Left renal pelvis (tissue), 4 donors: ENCODE results near the gene CLTRN. TPM values are rescaled to one million over a fixed set of nuclear protein-coding genes. Genes with fewer than 3 reads are reported as not detected.
"Not testable (repeated sequence)": the region's sequence is repeated elsewhere in the genome, so short reads cannot be mapped to it uniquely, and the experiment has no call there.

Experiments used
- DNase-seq, 4 donors: peaks; one replicate each; pipeline ENCODE4 v3.0.0-alpha.2; 2013; ENCODE audit warnings: low read depth in 4 of 4, low spot score in 3 of 4
- polyA plus RNA-seq, 4 donors: library from polyadenylated mRNA; unstranded; fragments of 120-200 nt; gene quantifications; one replicate each; pipeline ENCODE4 v1.2.1, GENCODE V29; 2013; ENCODE audit not compliant: insufficient read length in 4 of 4

Gene CLTRN, protein sequence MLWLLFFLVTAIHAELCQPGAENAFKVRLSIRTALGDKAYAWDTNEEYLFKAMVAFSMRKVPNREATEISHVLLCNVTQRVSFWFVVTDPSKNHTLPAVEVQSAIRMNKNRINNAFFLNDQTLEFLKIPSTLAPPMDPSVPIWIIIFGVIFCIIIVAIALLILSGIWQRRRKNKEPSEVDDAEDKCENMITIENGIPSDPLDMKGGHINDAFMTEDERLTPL
- polyA plus RNA-seq = 10 to 100 TPM in 3 of 4 donors, under 1 TPM in 1; 0.81 to 22.2 (median 19.3) TPM

DNA sequence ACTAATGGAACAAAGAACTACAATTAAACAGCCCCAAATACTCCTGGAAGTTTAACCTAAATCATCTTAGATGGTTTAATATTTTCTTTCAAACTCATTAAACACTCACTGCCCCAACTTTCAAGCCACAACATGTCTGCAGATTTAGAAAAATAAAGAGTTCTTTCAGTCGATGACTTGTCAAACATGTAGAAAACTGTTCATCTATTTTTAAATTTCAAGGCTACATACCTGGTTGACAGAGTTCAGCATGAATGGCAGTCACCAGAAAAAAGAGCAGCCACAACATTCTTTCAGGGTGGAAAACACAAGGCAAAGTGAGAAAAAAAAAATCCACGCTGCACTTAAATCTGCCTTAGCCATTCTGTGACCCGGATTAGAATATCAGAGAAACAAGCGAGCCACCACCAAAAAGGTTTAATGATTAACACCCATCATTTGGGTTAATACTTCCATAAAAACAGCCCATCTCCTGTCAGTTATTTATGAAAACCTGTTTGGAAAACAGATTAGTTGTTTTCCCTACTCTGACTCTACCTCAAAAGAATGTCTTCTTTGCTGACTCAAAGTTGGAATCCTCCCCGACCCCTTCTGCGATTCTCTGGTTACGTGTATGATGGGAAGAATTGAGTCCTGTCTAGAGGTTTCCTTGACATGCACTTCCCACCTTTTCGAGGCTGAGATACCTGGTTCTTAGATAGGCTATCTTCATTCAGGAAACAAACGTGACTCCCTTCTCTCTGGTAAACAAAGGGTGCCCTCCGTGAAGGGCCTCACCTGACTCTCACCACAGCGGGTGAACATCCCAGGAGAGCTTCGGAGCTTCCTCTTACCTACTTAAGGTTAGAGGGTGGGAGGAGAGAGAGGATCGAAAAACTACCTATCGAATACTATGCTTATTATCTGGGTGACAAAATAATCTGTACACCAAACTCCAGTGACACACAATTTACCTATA, at the start of gene CLTRN:
CLTRN (minus strand) TSS at position 319 of the 958 bp plus-strand sequence; CDS start at position 289, 30 bp downstream.
- DNase-seq = no peak

DNA sequence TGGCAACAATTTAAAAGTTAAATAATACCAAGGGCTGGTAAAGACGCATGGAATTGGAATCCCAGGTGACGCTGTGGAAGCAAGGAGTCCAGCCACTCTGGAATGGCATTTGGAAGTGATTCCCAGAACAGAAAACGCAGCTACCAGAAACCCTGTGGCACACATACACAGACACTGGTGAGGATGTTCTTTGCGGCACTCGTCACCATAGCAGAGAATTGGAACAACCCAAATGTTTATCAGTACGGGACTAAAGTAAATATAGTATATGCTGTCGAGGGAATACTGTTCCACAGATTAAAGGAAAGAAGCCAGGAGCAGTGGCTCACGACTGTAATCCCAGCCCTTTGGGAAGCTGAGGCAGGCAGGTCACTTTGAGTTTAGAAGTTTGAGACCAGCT, 39.7 kb upstream of the CLTRN start:
- not testable (repeated sequence) for DNase-seq

DNA sequence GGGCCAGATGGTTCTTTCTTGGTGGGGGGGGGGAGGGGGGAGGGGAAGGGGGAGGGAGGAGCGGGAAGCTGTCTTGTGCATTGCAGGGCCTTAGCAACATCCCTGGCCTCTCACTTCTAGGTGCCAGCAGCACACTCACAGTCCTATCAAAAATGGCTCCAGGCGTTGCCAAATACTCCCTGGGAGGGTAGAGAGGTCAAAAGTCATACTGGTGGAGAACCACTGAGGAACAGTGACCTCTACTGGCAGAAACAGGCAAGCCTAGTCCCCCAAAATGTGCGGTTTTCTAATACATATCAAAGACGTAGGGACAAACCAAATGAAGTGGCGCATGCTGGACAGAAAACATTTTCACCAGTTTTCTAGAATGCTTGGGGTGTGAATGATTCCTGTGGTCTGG, 39.2 kb upstream of the CLTRN start:
- not testable (repeated sequence) for DNase-seq

DNA sequence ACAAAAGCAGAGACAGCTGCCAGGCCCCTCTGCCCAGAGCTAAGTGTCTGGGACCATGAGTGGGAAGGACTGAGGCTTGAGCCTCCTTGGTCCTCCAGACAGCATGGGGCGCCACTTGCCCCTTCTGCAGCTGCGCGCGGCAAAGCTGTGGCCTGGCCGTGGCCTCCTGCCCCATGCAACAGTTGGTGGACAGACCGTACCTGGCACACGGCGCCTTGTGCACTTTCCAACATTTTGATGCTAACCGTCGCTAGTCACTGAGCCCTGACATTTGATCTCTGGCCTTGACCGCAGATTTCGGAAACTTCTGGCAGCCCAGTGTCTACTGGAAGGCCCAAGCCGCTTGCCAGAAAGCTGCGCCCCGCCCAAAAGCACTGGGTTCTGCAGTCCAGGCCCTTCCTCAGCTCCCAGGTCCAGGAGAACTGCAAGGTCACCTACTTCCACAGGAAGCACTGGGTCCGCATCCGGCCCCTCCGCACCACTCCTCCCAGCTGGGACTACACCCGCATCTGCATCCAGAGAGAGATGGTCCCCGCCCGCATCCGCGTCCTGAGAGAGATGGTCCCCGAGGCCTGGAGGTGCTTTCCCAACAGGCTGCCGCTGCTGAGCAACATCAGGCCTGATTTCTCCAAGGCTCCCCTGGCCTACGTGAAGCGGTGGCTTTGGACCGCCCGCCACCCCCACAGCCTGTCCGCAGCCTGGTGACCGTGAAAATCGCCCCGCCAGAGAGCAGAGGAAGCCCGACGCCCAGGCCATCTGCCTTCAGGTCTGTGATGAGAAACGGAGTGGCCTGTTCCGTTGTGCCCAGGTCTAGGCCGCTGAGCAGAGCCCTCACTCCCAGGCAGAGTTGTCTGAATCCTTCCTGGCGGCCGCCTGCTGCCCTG, 38.1 kb upstream of the CLTRN start:
- no peak for DNase-seq

DNA sequence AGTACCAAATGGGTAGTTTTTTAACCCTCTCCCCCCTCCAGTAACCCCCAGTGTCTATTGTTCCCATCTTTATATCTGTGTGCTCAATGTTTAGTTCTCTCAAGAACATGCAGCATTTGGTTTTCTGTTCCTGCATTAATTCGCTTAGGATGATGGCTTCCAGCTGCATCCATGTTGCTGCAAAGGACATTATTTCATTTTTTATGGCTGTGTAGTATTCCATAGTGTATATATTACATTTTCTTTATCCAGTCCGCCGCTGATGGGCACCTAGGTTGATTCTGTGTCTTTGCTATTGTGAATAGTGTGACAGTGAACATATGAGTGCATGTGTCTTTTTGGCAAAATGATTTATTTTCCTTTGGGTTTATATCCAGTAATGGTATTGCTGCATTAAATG, 31.9 kb upstream of the CLTRN start:
- no peak for DNase-seq

DNA sequence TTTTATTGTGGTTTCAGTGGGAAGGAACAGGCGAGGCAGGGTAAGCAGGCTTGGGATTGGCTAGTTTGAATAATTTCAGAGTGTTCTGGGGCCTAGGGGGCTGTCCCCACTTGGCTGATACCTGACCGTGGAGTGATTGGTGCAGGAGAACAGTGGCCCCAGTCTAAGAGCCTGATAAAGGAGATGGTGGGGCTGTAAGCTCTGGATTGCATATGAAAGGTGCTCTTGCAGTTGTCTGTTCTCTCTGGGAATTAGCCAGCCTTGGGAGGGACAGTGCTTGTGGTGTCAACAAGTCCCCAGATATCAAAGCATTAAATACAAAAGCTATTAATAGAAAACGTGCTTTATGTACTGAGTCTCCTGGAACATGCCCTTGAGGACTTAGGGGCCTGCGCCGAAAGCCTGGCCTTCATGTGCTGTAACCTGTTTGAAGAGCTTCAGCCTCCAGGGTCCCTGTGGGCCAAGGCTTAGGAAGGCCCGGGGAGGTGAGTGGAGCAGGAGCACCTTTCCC, 30.4 kb upstream of the CLTRN start:
- no peak for DNase-seq

DNA sequence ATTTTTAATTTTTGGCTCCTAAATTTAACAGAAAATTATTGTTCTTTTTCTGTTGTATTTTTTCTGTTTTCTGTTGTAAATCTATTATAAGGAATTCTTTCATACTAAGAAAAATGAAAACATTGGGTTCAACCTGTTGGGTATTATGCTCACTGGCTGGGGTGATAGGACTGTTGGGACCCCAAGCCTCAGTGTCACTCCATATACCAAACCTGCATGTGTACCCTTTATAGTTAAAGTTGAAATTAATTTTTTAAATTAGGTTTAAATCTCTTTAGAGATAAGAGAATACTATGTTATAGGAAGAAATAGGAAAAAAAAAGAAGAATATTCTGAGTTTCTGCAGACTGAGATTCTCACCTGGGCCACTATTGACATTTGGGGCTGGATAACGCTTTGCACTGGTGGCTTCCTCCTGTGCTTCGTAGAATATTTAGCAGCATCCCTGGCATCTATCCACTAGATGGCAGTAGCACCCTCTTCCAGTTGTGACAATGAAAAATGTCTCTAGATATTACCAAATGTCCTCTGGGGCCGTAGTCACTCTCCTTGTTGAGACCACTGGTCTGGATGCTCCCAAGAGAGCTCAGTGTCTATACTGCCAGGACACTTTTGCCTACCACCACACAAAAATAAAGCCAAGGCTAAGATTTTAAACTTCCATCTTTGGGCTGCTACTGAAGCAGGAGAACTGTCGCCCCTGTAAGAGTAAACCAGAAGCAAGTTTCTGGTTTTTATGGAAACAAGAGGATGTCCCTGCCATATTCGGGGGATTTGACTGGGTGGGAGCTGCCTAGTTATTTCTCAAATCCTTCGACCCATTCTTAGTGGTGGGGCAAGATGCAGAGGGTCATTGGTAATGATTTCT, 22.4 kb upstream of the CLTRN start:
- DNase-seq = peak in 1 of 4 donors; percentile 5

DNA sequence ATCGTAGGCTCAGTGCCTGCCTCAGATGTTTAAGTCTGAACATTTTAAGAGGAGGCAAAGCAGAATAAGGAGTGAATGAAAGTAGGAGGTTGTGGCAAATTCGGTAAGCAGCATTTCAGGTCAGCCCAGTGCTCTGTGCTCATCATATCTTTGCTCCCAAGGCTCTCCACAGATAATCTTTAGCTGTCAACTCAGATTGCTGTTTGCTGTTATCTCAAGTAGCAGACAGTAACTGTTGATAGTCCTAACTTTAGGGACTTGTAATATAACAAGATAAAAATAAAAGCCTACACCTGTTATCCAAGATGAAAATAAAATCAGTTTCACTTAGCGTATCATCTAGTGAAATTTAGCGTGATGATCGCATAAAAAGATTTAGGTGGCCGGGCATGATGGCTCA, 18.6 kb upstream of the CLTRN start:
- no peak for DNase-seq

DNA sequence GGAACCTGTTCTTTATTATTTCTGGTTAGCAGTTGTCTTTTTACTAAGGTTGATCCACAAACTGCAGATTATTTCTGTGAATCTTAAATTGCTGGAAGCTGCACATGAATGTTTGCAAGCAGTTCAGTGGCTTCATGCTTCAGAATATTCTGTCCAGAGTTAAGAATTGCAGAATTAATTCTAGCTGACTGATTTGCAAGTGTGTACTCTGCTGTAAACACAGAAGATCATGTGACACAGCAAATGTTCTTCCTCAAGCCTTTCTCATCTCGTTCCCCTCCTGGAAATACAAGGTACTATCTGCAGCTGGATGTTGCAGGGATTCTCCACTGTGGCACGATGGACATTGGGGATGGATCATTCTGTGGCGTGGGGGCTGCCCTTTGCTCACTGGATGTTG, 16.8 kb upstream of the CLTRN start:
- no peak for DNase-seq

DNA sequence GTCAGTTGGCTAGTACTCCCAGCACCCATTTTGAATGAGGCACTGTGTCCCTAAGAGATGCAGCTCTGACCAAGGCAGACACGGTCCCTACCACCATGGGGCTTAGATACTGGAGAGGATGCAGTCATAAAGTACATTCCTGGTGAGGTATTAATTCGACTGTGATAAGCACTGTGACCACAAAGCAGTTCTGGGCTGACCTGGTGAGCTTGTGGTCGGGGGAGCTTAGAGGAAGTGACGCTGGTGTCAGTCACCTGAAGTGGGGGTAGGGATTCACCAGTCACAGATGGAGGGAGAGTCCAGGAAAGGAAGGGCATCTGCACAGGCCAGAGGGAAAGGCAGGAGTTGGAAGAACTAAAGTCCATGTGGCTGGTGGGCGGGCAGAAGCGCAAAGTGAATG, 15.8 kb upstream of the CLTRN start:
- DNase-seq = no peak

DNA sequence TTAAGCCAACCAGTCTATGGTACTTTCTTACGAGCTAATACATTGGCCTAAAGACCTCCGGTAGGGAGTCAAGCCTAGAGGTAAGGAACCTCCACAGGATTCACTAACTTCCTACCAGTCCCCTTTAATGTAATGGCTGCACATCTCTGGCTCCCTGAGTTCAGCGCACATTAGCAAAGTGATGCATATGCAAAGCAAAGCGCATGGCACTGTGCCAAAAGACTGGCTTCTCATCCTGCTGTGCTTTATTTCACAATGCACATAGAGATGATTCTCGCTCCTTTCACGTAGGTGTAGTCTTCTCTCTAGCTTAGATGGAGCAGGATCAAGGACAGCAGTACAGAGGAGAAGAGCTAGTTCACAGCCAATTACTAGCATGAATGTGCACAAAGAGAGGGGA, 14.6 kb upstream of the CLTRN start:
- DNase-seq = no peak

DNA sequence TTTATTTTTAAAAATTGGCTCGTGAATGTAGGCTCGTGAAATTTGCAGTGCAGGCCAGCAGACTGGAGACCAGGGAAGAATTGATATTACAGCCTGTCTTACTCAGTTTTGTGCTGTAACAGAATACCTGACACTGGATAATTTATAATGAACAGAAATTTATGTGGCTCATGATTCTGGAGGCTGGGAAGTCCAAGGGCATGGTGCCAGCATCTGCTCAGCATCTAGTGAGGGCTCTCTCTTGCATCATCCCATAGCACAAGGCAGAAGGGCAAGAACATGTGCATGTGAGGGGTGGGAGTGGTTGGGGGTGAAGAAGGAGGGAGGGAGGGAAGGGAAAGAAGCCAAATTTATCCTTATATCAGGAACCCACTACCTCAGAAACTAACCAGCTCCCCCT, 13.7 kb upstream of the CLTRN start:
- DNase-seq = no peak

DNA sequence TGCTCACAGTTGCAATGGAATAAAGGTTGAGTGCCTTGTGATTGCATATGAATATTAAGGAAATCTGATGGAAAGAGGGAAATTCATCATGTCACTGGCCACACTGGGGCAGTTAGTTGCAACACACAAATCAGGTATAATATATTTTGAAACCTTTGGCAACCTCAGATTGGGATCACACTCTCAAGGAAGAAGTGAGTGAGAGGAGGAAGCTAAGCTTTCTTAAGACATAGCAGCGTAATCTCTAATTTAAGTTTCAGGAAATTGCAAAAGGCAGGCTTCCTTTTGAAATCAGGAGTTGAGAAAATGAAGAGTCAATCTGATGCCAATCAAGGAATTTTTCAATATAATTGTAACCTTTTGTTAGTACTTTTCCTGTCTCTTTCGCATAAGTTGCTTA, 12.3 kb upstream of the CLTRN start:
- DNase-seq = no peak

DNA sequence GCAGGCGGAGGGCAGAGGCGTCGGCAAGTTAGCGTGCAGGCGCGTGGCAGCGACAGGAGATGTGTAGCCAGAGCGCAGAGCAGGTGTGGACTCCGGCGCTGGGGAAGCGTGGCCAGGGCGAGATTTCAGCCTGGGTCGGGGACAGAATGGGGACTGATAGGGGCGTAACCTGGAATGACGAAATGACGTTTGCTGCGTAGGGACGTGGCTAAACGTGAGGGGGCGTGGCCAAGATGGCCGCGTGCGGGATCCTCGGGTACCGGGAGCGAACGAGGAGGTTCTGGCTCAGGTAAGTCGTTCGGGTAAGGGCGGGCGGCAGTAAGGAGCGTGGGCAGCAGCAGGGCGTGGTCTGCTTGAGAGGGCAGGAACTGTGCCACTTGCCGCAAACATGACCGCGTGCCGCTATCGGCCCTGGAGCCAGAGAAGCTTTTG, 10.9 kb upstream of the CLTRN start:
- peak in 1 of 4 donors; percentile 58 for DNase-seq

DNA sequence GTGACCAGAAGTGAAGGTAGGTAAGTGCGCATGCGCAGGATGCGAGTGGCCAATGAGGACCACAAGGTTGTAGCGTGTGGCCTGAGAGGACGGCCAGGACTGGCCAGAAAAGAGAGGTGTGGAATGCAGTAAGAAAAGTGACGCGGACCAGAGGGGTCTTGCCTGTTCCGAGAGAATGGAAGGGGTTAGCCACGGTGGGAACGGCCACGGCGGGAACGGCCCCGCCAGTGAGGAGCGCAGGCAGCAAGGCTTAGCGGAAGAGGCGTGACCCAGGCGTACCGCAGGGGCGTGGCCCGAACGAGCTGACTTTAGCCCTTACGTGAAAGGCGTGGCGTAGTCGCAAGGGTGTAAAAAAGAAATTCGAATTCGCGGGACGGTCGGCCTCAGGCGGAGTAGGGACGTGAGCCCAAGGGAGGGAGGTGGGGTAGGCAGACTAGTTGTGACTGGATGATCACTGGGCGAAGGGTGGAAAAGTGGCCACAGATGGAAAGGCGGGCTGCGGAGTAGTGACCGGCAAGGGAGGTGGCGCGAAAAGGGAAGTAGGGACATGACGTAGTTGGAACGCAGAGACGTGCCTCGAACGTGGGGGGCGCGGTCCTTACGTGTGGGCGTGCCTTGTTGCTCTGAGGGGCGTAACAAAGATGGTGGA, 10.4 kb upstream of the CLTRN start:
- peak; percentile 83 to 86 (median 85) for DNase-seq

DNA sequence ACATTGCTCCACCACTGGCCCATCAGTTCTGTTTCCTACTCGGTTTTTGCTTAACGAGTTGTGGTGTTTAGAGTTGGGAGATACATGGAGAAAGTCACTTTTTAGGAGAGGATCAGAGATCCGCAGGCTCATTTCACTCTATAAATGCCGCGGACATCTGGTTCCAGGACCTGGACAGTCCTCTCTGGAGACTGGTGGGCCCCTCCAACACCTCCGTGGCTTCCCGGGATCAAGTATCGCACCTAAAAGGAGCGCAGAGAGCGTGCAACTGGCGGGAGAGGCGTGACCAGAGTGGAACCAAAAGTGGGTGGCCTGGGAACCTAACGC, 9.9 kb upstream of the CLTRN start:
- no peak for DNase-seq

DNA sequence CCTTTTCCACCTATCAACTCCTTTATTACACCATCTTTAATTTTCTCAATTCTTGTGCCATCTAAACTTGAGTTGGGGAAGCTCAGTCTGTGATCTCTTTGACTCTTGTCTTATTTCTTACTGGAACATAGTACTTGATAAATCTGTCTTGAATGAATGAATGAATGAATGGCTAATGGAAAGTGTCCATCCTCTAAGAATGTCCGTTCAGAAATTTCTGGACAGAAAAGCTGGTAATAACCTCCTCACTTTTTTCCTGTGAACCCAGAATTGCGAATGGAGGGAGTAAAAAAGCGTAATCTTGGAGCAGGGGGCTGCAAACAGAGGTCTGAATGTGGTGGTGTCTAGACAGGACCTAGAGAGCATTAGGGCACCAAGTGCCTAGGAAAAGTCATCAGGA, 9.4 kb upstream of the CLTRN start:
- DNase-seq = no peak

DNA sequence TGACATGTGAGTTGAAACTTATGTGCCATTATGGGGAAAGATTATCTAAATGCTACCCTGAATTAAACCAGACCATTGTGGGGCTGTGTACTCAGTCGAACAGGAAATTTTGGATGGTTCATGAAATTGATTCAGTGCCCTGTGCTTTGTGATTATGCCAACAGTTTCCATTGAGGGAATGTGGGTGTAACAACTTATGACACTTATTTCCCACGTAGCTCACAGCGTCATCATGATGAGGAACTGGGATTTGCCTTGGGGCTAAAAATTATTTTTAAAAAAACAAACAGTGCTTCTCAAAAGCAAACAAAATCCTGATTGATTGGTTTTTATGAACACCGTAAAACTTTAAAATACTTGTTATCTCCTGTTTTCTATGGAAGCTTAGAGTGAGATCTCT, 8.3 kb upstream of the CLTRN start:
- DNase-seq = no peak

DNA sequence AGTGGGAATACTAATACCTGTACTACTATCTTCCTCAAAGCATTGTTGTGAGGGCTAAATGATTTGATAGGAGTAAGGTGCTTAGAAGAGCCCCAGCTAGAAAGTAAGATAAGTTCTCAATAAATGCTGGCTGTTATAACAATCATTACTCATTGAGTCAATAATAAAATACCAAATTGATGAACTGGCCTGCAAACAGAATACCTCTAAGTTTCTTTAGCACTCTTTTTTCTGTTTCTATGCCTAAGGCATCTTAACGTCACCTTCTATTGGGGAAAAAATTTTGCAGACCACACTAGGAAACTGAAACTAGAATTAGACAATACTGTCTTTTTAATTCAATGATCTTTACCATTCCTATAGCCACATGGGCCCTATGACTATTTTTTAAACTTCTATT, 1.2 kb downstream of the CLTRN start:
- DNase-seq = no peak
